ENCODE measurements around the gene DLEC1. TPM values are rescaled to one million over a fixed set of nuclear protein-coding genes. Genes with fewer than 3 reads are reported as not detected.

DLEC1 gene
- polyA plus RNA-seq, 1 experiment: 0.06 TPM

GRCh38 chr3:38114052-38114874 lies 75.3 kb downstream of the DLEC1 start:
- no peak for DNase-seq (ENCODE audit: low read depth)
- H3K36me3 ChIP-seq (ENCODE audit: control insufficient read depth, insufficient read depth, low read length): no peaks in the 10 kb centered on the region
- CTCF ChIA-PET: no interaction called here
- no peaks in the 10 kb centered on the region; the same call in 1 of the 2 replicates for H3K27me3 ChIP-seq (ENCODE audit: control insufficient read depth, insufficient read depth, low read length)
- no peak overlapping the region for H3K4me3 ChIP-seq (ENCODE audit: low read depth, low read length)
- POLR2A ChIA-PET: no interaction called here
- TF ChIP-seq CTCF (IDR thresholded peaks at IDR 0.05; ENCODE audit: insufficient read depth, low read depth, low read length): no peak

- POLR2A ChIA-PET: no interaction called here
- CTCF ChIA-PET: interaction anchor here (1.9 to 6.3 kb wide), 2 partner anchors 15 to 365 kb away, joined by 8 to 39 read pairs; no protein-coding TSS in a partner anchor
- no peak overlapping the region for H3K4me3 ChIP-seq (ENCODE audit: low read depth, low read length)
- DNase-seq (ENCODE audit: low read depth): no peak
- no peak for TF ChIP-seq CTCF (IDR thresholded peaks at IDR 0.05; ENCODE audit: insufficient read depth, low read depth, low read length)
- peaks cover 2% of the 10 kb centered on the region for H3K36me3 ChIP-seq (ENCODE audit: control insufficient read depth, insufficient read depth, low read length)
- no peaks in the 10 kb centered on the region for H3K27me3 ChIP-seq (ENCODE audit: control insufficient read depth, insufficient read depth, low read length)
These were observed 76.1 kb downstream of the DLEC1 start for GRCh38 chr3:38114875-38115644.

- no peak for DNase-seq (ENCODE audit: low read depth)
- CTCF ChIA-PET: interaction anchor here (1.2 to 6.3 kb wide), 4 partner anchors 14 to 364 kb away, joined by 5 to 39 read pairs (median 20); partner anchors contain the start of gene XYLB
- POLR2A ChIA-PET: no interaction called here
These were observed 76.8 kb downstream of the DLEC1 start for GRCh38 chr3:38115645-38116427.

GRCh38 chr3:38116471-38117162 lies 77.6 kb downstream of the DLEC1 start:
- TF ChIP-seq CTCF (IDR thresholded peaks at IDR 0.05; ENCODE audit: insufficient read depth, low read depth, low read length): no peak
- ChIA-PET POLR2A (no interaction called here), CTCF (interaction anchor here (0.7 to 6.3 kb wide), 9 partner anchors 9 to 375 kb away, joined by 3 to 39 read pairs (median 8); partner anchors contain the start of gene XYLB)
- H3K36me3 ChIP-seq (ENCODE audit: control insufficient read depth, insufficient read depth, low read length): peaks cover 8% of the 10 kb centered on the region
- no peak for DNase-seq (ENCODE audit: low read depth)
- no peak overlapping the region for H3K4me3 ChIP-seq (ENCODE audit: low read depth, low read length)
- H3K27me3 ChIP-seq (ENCODE audit: control insufficient read depth, insufficient read depth, low read length): no peaks in the 10 kb centered on the region

More at GRCh38 chr3:38115645-38116427, 76.8 kb downstream of the DLEC1 start:
- no peak overlapping the region for H3K4me3 ChIP-seq (ENCODE audit: low read depth, low read length)
- H3K27me3 ChIP-seq (ENCODE audit: control insufficient read depth, insufficient read depth, low read length): no peaks in the 10 kb centered on the region
- peaks cover 6% of the 10 kb centered on the region for H3K36me3 ChIP-seq (ENCODE audit: control insufficient read depth, insufficient read depth, low read length)
- no peak for TF ChIP-seq CTCF (IDR thresholded peaks at IDR 0.05; ENCODE audit: insufficient read depth, low read depth, low read length)

Data from BJ (cell line).